GM21717 (cell line): ENCODE data around the gene COL4A2.
"Not testable (repeated sequence)": the region's sequence is repeated elsewhere in the genome, so short reads cannot be mapped to it uniquely, and the experiment has no call there.

ENCODE experiments used
- ATAC-seq: cut with Tn5 transposase; IDR thresholded peaks from one replicate; pipeline ENCODE4 v1.9.1; 2021; ENCODE audit warnings: mild to moderate bottlenecking, moderate library complexity; ENCODE audit not compliant: unreplicated experiment

The COL4A2 gene

DNA sequence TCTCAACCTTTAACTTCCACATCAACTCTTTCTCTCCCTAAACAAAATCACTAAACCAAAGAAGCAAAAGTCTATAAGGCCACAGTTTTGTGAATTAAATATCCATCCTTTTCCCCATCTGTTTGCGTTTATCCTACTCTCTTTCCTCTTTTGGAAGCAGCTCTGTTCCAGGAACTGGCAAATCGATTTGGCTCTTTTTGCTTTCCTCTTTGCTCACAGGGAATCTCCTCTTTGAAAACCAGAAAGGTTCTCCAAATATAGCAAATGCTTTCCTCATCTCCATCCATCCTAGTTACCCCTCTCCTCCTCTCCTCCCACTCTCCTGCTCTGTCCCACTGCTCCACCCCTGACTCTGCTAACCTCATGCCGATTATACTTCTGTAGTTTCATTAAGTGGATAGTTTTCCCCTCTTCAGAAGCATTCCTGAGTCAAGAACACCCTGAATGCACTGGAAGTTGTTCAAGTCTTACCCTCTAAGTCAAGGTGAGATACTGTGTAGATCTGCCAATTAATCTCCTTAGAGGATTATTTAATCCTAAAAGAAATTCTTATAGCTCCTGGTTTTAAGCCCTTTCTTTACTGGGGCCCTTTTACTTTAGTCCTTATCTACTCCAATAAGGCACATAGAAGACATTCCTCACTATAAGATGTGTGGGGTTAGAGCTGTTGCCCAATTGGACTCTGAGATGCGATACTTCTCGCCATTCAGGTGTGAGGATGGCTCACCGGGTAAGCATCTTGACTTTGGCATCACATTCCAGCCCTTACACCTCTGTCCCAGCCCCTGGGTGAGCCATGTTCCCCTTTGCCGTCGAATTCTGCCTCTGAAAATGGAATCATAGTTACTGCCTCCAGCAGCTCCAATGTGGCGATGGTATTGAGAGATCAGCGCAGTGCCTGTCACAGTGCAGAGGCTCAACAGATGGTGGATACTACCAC, 67.6 kb downstream of the COL4A2 start:
- ATAC-seq, result no peak

DNA sequence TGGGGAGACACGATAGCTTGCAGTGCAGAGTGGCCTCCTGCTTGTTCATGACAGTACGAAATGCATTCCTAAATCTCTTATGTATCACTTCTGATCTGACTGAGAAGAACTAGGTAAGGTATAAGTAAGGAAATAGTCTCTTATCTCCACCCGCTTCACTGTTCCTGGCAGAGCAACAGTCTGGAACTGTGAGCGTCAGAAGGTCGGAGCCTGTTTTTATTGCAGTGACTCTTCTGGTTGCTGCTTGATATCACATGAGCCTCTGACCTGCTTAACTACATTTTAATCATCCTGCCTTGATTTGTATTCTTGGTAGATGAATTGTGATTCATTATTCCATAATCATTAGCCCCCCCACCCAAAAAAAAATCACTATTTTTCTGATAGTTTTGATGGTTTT, 69.0 kb downstream of the COL4A2 start:
- no peak for ATAC-seq

DNA sequence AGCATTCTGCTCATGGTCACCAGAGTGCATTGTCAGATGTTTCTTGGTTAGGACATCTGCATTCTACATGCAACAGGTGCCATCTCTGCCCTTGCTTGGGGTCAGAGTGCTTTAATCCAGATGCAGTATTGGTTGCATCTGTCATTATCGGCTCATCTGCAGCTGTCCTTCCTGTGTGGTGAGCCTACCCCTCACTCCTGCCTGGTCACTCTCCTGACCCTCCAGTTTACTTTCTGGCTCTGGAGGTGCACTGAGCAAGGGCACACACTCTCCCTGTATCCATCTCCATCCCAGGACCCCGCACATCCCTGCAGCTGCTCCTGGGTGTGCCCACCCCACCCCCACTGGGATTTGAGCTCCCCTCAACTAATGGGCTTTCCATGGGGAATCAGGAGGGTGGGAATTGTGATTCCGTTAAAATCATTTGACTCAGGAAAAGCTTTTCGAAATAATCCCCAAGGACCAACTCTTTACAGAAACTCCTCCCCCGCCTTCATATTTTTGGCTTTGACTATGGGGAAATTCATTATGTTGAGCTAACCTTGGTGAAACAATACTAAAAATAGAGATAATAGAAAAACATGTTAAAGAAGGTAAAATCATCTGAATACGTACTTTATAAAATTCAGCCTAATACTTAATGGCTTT, 70.2 kb downstream of the COL4A2 start:
- no peak for ATAC-seq

DNA sequence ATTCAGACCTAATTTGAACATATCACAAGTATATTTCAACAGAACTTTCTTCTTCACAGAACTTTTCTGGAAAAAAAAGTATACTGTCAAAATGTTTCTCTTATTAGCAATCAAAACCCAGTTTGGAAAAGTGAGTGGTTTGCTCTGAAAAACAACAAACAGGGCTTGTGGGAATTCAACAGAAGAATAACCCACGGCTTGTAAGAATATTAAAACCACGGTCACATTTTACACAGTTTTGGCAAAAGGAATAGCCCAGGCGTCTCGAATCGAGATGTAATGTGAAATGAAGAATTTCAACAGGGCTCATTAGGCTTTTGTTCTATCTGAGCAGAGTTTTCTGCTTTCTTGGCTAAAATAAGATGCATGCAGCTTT, 70.7 kb downstream of the COL4A2 start:
- ATAC-seq, result no peak

DNA sequence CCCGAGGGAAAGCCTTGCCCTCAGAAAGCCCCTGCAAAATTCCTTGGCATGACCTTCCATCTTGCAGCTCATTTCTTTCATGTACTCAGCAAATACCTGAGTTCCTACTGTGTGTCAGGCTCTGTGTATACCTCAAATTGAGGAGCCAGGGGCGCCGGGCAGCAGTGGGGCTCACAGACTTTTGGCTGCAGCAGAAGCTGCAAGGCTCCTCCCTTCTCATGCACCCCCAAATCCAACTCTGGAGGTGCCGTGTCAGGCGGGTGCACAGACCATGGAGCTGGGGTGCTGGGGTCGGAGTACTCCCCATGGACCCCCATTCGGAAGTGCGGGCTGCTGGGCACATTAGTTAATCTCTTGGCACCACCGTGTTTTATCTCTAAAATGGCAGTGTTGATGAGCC, 72.3 kb downstream of the COL4A2 start:
- no peak for ATAC-seq

DNA sequence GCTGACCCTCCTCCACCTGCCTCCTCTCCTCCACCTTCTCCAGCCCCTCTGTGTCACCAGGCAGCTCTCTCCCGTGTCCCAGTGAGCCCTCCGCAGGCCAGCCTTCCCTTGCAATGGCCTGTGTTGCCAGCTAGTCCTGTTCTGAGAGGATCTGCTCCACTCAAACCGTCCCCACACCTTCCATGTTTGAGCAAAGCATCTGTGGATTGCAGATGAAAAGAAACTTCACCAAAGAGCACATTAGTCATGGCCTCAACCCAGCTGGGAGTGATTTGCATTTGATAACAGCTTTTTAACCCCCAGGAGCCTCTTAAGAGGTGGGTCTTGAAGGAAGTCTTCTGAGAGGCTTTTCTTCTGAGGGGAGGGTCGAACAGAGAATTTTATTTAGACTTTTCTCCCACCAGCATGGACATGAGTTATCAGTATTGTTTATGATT, 72.8 kb downstream of the COL4A2 start:
- ATAC-seq, result no peak

DNA sequence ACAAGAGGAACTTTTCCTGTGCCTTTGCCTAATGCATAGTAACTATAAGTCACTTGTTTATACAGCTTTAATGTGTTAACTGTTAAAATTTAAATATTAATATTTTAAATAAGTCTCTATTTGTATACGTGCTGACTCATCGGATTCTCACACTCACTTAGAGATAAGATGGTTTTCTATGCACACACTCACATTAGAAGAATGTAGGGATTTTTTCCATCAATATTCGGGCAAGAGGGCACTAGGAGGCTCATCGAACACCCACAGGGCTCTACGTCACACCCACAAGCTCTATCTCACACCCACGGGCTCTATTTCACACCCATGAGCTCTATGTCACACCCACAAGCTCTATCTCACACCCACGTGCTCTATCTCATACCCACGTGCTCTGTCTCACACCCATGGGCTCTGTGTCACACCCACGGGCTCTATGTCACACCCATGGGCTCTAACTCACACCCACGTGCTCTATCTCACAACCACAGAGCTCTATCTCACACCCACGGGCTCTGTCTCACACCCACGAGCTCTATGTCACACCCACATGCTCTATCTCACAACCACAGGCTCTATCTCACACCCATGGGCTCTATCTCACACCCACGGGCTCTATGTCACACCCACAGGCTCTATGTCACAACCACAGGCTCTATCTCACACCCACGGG, 73.4 kb downstream of the COL4A2 start:
- ATAC-seq, result no peak

DNA sequence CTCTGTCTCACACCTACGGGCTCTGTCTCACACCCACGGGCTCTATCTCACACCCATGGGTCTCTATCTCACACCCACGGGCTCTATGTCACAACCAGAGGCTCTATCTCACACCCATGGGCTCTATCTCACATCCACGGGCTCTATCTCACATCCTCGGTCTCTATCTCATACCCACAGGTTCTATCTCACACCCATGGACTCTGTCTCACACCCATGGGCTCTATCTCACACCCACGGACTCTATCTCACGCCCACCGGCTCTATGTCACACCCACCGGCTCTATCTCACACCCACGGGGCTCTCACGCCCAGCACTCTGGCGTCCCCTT, 73.9 kb downstream of the COL4A2 start:
- ATAC-seq, result no peak

DNA sequence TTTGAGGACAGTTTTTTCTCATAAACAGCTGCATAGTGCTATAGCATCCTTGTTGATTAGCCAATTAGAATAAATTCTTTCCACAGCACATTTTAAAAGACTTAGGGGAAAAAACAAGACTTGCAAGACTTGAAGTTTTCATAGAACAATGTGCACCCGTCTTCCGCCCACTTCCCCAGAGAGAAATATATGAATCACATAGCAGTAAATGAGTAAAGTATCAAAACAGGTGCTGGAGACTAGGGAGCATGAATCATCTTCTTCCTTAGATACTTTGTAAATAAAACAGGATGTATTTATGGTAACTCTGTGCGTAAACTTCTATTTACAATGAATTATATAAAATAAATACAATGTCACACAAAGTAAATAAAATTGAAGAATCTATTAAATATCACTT, 75.1 kb downstream of the COL4A2 start:
- no peak for ATAC-seq

DNA sequence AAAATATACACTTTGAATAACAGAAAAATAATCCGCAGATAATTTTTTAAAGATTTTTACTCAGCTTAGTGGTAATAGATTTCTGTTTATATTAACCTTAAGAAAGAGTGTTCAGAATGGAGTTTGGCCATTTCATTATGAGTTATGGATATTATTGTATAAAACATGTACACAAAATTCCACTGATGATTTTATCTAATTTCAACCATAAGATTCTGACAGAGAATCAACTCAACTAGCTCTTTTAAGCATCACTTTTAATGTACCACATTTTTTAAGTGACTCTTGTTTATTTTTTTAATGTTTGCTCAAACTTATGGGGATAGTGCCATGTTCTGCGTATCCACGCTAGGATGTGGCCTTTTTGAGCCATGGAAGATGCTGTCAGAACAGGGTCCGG, 75.7 kb downstream of the COL4A2 start:
- ATAC-seq, result no peak

DNA sequence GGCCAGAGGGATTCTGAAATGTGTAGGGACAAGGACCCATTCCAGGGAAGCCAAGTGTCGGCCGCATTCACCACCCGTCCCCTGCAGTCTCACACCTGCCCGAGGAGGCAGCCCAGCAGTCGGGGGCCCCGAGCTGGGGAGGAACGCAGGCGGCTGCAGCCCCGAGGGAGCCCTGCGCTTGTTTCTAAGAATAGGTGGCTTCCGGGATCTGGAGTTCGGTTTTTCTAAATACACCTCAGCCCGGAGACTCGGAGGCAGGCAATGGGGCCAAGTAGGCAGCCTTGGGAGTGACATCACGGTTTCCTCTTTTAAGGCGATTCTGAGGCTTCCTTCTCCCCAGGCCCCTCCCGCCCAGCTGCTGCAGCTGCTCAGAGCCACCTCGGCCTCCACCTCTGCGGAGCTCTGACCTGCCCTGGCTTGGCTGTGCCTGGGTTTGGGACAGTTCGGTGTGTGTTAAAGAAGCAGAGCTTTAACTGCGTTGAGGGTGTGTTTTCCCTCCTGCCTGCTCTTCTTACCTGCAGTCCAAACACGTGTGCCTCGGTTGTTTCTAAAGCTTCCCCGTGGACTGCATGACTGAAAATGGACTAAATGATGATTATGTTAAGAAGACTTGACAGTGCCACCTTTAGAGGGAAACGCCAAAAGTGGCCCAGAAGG, 80.5 kb downstream of the COL4A2 start:
- peak; percentile 93 for ATAC-seq

DNA sequence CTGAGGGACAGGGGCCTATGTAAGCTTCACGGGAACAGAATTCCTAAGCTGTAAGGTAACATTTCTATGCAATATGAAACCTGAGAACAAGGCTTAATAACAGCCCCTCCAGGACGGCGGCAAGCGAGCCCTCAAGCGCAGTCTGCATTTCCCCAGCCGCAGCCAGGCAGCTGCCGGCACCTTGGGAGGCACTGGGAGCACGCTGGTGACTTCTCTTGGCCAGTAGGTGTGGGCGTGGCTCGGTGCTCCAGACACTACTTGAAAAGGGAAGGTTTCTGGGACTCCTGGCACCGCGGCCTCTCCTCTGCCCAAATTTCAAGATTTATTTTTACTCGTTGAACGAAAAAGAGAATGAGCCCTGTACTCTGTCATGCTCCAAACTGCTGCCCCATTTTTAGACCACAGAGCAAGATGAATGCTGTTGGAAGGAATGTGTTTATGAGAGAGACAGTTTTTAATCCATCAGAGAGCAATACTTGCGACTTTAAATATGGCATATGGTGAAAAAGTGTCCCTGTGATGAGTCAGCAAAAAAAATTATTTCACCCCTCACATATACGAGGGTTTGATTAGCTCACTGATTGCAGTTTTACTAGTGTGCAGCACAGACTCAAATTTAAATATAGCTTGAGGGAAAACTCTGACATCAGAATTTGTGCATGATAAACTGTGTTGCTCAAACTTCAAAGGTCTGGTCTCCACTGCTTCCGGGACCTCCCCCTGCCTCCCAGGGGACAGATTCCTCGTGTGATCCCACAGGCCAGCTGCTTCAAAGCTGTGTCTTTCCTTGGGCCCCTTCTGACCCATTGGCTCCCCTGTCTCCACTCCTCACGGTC, 81.2 kb downstream of the COL4A2 start:
- no peak for ATAC-seq

DNA sequence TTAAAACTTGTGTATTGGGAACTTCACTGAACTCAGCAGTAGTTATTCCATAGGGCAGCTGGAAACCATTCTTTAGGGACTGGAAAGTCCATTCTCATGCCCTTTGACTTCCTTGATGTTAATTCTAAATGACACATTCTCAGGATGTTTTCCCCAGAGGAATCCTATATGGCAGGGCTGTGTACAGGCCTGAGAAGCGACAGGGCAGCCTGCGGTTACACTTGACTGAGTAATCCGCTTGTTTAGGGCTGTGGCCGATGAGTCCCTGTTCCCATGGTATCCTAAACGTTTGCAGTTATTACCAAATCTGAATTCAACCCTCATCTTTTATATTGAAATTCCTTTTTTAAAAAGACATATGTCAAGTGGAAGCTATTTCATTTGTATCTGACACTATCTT, 83.5 kb downstream of the COL4A2 start:
- no peak for ATAC-seq

DNA sequence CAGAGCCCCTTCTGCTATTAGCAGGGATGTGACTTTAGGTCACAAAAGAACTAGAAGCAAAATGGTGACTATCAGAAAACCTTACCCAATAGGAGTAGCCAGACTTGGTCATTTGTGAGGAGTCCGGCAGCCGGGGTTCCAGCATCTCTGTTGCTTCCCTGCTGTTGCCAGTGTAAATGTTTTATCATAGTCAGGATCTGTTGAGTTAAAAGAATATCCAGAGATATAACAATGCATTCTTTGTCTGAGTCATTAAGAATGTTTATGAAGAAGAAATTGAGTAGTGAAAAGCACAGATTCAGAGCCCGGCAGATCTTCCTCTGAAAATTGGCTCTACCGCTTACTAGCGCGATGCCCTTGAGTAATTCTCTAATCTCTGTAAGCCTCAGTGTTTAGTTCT, 84.2 kb downstream of the COL4A2 start:
- no peak for ATAC-seq

DNA sequence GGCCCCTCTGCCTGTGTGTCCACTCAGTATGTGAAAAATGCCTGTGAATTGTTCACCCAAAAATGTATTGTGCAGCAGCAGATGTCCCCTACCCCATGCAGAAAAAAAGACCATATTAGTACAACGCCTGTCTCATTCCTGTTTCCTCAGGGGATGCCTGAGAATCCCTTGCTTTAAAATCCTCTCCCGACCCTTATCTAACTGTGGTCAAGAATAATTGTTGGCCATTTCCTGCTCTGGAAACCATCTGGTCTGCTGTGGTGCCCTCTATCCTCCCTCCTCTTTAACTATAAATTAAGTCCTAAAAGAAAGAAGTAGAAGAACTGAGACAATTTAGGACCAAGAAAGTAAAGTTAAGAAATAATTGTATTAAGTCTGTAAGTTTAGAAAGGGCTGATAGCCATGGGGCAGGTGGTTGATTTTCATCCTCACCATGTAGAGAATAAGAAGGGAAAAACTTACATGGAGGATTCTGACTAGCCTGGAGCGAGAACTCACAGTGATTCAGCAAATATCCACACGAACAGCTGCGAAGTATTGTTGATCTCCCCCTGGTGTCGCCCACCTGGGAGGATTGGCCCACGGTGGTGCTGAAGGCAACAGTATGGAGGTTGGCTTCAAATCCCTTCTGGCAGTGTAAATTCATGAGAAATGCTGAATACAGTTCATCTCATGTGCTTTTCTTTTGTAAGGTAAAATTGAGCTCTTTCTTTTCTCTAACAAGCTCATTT, 85.6 kb downstream of the COL4A2 start:
- ATAC-seq, result no peak

DNA sequence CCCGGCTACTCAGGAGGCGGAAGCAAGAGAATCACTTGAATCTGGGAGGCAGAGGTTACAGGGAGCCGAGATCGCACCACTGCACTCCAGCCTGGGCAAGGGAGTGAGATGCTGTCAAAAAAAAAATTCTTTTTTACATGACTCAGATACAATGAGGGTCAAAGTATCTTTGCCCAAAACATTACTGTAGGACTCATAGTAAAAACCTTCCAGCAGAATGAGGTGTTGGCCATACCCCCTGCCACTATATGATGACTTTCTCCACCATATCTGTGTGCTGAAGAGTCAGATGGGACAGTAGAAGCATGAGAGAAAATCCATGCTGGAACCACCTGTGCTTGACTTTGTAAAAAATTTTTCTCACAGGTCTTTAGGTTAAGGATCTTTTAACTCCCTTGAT, 86.7 kb downstream of the COL4A2 start:
- ATAC-seq, result no peak

DNA sequence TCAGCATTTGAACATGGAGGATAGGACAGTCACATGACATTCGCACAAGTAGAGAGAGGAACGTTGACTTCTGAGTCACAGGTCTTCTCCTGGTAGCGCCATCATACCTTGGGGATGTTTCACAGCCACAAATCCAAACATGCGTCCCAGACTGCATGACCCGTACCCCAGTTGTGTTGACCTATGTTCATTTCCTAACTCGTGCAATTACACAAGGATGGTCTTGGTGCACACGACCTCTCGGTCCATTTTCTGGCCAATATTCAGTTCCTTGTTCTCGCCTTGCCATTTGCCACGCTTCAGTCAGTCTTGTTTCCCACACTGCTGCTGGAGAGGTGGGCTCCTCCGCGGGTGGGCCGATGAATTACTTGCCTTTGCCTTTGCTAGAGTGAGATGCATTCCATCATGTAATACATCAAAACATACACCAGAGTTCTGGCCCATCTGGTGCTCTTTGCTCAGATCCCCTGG, 87.3 kb downstream of the COL4A2 start:
- ATAC-seq, result no peak

DNA sequence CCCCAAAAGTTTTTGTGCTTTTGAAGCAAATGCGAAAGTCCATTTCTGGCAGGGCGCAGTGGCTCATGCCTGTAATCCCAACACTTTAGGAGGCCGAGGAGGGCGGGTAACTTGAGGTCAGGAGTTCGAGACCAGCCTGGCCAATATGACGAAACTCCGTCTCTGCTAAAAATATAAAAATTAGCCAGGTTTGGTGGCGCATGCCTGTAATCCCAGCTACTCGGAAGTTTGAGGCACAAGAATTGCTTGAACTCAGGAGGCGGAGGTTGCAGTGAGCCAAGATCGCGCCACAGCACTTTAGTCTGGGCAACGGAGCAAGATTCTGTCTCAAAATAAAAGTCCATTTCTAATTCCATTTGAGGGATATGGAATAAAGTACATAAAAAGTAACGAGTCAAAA, 88.5 kb downstream of the COL4A2 start:
- ATAC-seq, result not testable (repeated sequence)

DNA sequence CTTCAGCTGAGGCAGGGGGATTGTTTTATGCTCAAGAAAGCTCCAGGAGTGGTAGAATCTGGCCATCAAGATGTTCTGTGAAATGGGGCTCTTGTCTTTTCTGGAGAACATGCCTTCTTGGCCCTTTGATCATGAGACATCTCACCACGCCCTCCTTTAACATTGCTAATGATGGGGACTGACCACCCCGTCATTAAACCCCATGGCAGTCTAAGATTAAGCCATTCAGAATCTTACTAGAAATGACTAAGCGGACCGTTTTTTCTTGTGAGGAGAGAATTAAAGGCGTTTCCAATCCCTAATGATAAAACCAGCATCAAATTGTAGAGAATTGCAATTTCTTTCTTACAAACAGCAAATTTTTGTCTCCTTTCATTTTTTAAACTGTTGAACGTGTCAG, 89.4 kb downstream of the COL4A2 start:
- no peak for ATAC-seq

DNA sequence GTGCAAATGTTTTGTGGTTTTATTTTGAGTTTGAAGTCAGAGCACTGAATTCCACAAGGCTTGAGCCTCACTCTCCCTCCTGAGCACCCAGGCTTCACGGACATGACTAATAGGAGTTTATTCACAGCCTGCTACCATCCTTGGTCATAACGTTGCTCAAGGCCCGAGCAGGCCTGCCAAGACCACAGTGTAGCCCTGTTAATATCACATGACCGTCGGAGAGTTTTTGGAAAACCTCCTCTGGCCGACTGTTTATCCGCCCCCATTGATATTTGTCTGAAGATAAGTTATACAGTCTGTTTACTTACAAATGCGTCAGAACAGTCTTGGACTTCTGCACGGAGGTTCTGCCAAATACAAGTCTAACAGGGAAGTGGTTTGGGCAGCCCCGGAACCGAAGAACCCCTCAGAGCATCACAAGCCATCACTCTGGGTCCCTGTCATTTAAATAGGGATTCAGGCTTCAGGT, 89.9 kb downstream of the COL4A2 start:
- no peak for ATAC-seq
